HepG2 (cell line): ENCODE data around the gene MLX. TPM values are rescaled to one million over a fixed set of nuclear protein-coding genes. Genes with fewer than 3 reads are reported as not detected.

Experiments used
- CTCF ChIP-seq: sonication (generic); formaldehyde crosslinking; IDR thresholded peaks from 2 replicates; pipeline ENCODE4 v1.5.0; 2020; ENCODE audit warnings: mild to moderate bottlenecking, missing genetic modification reagents, moderate library complexity
- FOXC1 ChIP-seq: sonication (generic); formaldehyde crosslinking; IDR thresholded peaks from 2 replicates; pipeline ENCODE4 v1.8.0; 2022; ENCODE audit warnings: mild to moderate bottlenecking, missing genetic modification reagents, borderline replicate concordance
- HCFC1 ChIP-seq: fragments of 150-350 bp; IDR thresholded peaks from 2 replicates; pipeline ENCODE4 v1.6.1; 2014; ENCODE audit warnings: low read depth, low read length
- PATZ1 ChIP-seq: sonication (generic); formaldehyde crosslinking; IDR thresholded peaks from 2 replicates; pipeline ENCODE4 v1.4.0; 2020; ENCODE audit warnings: missing genetic modification reagents
- REL ChIP-seq: sonication (generic); formaldehyde crosslinking; conservative IDR thresholded peaks from 2 replicates; pipeline ENCODE4 v1.8.0; 2022; ENCODE audit warnings: mild to moderate bottlenecking, missing genetic modification reagents, moderate library complexity
- TRIM24 ChIP-seq: sonication (generic); formaldehyde crosslinking; IDR thresholded peaks from 2 replicates; pipeline ENCODE4 v1.8.0; 2022; ENCODE audit warnings: mild to moderate bottlenecking, missing genetic modification reagents
- ZBTB14 ChIP-seq: sonication (generic); formaldehyde crosslinking; IDR thresholded peaks from 2 replicates; pipeline ENCODE4 v1.4.0; 2020; ENCODE audit warnings: missing genetic modification reagents
- ZFP36 ChIP-seq: fragments of 150-350 bp; IDR thresholded peaks from 2 replicates; pipeline ENCODE4 v1.6.1; 2018; ENCODE audit warnings: borderline replicate concordance, low read length, low read depth; ENCODE audit not compliant: partially characterized antibody
- ZFP41 ChIP-seq: sonication (generic); formaldehyde crosslinking; IDR thresholded peaks from 2 replicates; pipeline ENCODE4 v1.4.0; 2020; ENCODE audit warnings: mild to moderate bottlenecking, missing genetic modification reagents, borderline replicate concordance
- ZNF10 ChIP-seq: sonication (generic); formaldehyde crosslinking; IDR thresholded peaks from 2 replicates; pipeline ENCODE4 v1.4.0; 2020; ENCODE audit warnings: mild to moderate bottlenecking, low read depth, missing genetic modification reagents, borderline replicate concordance
- ZNF329 ChIP-seq: sonication (generic); formaldehyde crosslinking; IDR thresholded peaks from 2 replicates; pipeline ENCODE4 v1.9.0; 2021; ENCODE audit warnings: low read depth, mild to moderate bottlenecking, missing genetic modification reagents
- ZNF34 ChIP-seq: sonication (generic); formaldehyde crosslinking; IDR thresholded peaks from 2 replicates; pipeline ENCODE4 v1.4.0; 2020; ENCODE audit warnings: mild to moderate bottlenecking, missing genetic modification reagents, borderline replicate concordance
- ZNF44 ChIP-seq: sonication (generic); formaldehyde crosslinking; IDR thresholded peaks from 2 replicates; pipeline ENCODE4 v1.5.1; 2020; ENCODE audit warnings: mild to moderate bottlenecking, missing genetic modification reagents
- ZNF468 ChIP-seq: sonication (generic); formaldehyde crosslinking; IDR thresholded peaks from 2 replicates; pipeline ENCODE4 v1.8.0; 2022; ENCODE audit warnings: mild to moderate bottlenecking, moderate library complexity, missing genetic modification reagents
- ZNF598 ChIP-seq: sonication (generic); formaldehyde crosslinking; IDR thresholded peaks from 2 replicates; pipeline ENCODE4 v1.5.1; 2020; ENCODE audit warnings: mild to moderate bottlenecking, missing genetic modification reagents, borderline replicate concordance
- ZNF704 ChIP-seq: sonication (generic); formaldehyde crosslinking; IDR thresholded peaks from 2 replicates; pipeline ENCODE4 v1.8.1; 2023; ENCODE audit warnings: mild to moderate bottlenecking, inconsistent platforms, moderate library complexity, missing genetic modification reagents, borderline replicate concordance
- ZNF746 ChIP-seq: sonication (generic); formaldehyde crosslinking; IDR thresholded peaks from 2 replicates; pipeline ENCODE4 v1.8.0; 2022; ENCODE audit warnings: mild to moderate bottlenecking, missing genetic modification reagents
- ZNF766 ChIP-seq: sonication (generic); formaldehyde crosslinking; IDR thresholded peaks from 2 replicates; pipeline ENCODE4 v1.5.0; 2020; ENCODE audit warnings: missing genetic modification reagents, borderline replicate concordance
- polyA plus RNA-seq, 8 experiments: library from polyadenylated mRNA; depleted of rRNA in 3 of 8; stranded (reverse) in 7 of 8; unstranded in 1 of 8; fragments of >200 nt; fragmentation: Illumina TruSeq in 4 of 8; extraction: Trizol in 4 of 8; gene quantifications; 2 replicates each; pipeline versions ENCODE4 v1.2.1 to v1.2.3, GENCODE V29; 2011 to 2016; ENCODE audit warnings: low read depth in 4 of 8, missing spikeins in 1 of 8, mixed read lengths in 1 of 8; ENCODE audit not compliant: insufficient read depth in 1 of 8
- total RNA-seq, 5 experiments: library from RNA; depleted of rRNA; stranded (reverse); fragments of >200 nt; fragmentation: Illumina TruSeq; extraction: Trizol; gene quantifications; 2 replicates each; pipeline ENCODE4 v1.2.3, GENCODE V29; 2016; ENCODE audit warnings: low read depth in 1 of 5
- TF ChIP-seq, protein P1 (sequence below): sonication (generic); formaldehyde crosslinking; IDR thresholded peaks from 2 replicates; pipeline ENCODE4 v1.4.0; 2020; ENCODE audit warnings: missing genetic modification reagents
- TF ChIP-seq, protein P2 (sequence below): IDR thresholded peaks from 2 replicates; pipeline ENCODE4 v1.6.1; 2016; ENCODE audit warnings: low read depth

MLX gene
- total and polyA plus RNA-seq, 2 of the 13 experiments (the other 11 are each of a cell fraction or from before 2014, with no cell fraction given): 38.9 to 74.4 TPM

DNA sequence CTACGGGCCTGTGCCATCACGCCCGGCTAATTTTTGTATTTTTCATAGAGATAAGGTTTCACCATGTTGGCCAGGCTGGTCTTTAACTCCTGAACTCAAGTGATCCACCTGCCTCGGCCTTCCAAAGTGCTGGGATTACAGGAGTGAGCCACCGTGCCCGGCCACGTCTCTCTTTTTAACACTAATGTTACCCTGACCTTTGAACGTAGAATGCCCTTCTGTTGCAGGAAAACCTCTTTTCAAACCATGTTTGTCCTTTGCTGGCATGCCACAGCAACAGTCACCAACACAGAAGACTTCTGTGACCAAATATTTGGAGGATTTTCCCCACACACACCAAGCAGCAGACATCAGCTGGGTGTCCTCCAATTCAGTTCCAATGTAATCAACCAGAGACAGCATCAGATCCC lies 22.0 kb upstream of the MLX start (continued):
- no peak for TF ChIP-seq ZBTB14 (CRISPR knock-in tag)
- TF ChIP-seq ZNF746 (CRISPR knock-in tag): no peak
- TF ChIP-seq ZNF598 (CRISPR knock-in tag): no peak
- TF ChIP-seq, protein P1, sequence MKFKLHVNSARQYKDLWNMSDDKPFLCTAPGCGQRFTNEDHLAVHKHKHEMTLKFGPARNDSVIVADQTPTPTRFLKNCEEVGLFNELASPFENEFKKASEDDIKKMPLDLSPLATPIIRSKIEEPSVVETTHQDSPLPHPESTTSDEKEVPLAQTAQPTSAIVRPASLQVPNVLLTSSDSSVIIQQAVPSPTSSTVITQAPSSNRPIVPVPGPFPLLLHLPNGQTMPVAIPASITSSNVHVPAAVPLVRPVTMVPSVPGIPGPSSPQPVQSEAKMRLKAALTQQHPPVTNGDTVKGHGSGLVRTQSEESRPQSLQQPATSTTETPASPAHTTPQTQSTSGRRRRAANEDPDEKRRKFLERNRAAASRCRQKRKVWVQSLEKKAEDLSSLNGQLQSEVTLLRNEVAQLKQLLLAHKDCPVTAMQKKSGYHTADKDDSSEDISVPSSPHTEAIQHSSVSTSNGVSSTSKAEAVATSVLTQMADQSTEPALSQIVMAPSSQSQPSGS (CRISPR knock-in tag): peak; percentile 32; the same call in 1 of the 2 replicates
- TF ChIP-seq ZNF766 (CRISPR knock-in tag): no peak
- TF ChIP-seq FOXC1: peak; percentile 46; the same call in 1 of the 2 replicates
- no peak for TF ChIP-seq REL
- TF ChIP-seq CTCF: no peak
- TF ChIP-seq ZNF10 (CRISPR knock-in tag): no peak
- TF ChIP-seq HCFC1: no peak
- TF ChIP-seq ZNF468 (CRISPR knock-in tag): no peak
- no peak for TF ChIP-seq ZNF704 (CRISPR knock-in tag)
- no peak for TF ChIP-seq ZFP36
- TF ChIP-seq, protein P2, sequence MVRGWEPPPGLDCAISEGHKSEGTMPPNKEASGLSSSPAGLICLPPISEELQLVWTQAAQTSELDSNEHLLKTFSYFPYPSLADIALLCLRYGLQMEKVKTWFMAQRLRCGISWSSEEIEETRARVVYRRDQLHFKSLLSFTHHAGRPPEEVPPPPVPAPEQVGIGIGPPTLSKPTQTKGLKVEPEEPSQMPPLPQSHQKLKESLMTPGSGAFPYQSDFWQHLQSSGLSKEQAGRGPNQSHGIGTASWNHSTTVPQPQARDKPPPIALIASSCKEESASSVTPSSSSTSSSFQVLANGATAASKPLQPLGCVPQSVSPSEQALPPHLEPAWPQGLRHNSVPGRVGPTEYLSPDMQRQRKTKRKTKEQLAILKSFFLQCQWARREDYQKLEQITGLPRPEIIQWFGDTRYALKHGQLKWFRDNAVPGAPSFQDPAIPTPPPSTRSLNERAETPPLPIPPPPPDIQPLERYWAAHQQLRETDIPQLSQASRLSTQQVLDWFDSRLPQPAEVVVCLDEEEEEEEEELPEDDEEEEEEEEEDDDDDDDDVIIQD: no peak
- no peak for TF ChIP-seq ZFP41 (CRISPR knock-in tag)
- no peak for TF ChIP-seq ZNF34 (CRISPR knock-in tag)
- TF ChIP-seq TRIM24 (CRISPR knock-in tag): no peak
- TF ChIP-seq ZNF329 (CRISPR knock-in tag): no peak
- 0 out of 2 replicates have a peak, but pooled peaks have one; percentile 7 for TF ChIP-seq PATZ1 (CRISPR knock-in tag)
- TF ChIP-seq ZNF44: no peak
